ENCODE measurements around the gene HERPUD1. TPM values are rescaled to one million over a fixed set of nuclear protein-coding genes. Genes with fewer than 3 reads are reported as not detected.

Gene HERPUD1
- total and polyA plus RNA-seq, 9 of the 15 experiments (the other 6 are each of a cell fraction or from before 2014, with no cell fraction given), result 14.2 to 60.7 (median 37.4) TPM

GRCh38 chr16:56894331-56894917 lies 37.5 kb upstream of the HERPUD1 start:
- Histone ChIP-seq H3K4me1 (replicated peaks in 1 of 2; ENCODE audit: control insufficient read depth in 2 of 2, insufficient read depth in 2 of 2, low read length in 2 of 2) (peaks cover 0 to 3% of the 10 kb centered on the region in 2 experiments; a peak in 1 of 5 replicates), H3K4me3 (no peak overlapping the region), H3K27ac (ENCODE audit: extremely low read depth, low read depth, low read length) (no peak overlapping the region), H3K27me3 (ENCODE audit: control insufficient read depth in 2 of 2, insufficient read depth in 2 of 2, low read length in 2 of 2) (peaks cover 14 to 61% of the 10 kb centered on the region in 2 experiments; a peak in 3 of 5 replicates), H4K20me1 (replicated peaks; ENCODE audit: control insufficient read depth, insufficient read depth, low read length) (no peaks in the 10 kb centered on the region), H3K9ac (ENCODE audit: insufficient read depth in 1 of 2, low read depth in 2 of 2, low read length in 2 of 2) (no peak overlapping the region), H3K9me1 (ENCODE audit: control insufficient read depth, insufficient read depth, low read length) (no peaks in the 10 kb centered on the region), H2AFZ (ENCODE audit: low read depth, low read length) (no peak overlapping the region), H3K79me2 (ENCODE audit: control insufficient read depth, insufficient read depth, low read length) (no peaks in the 10 kb centered on the region), H3K9me3 (replicated peaks; ENCODE audit: control insufficient read depth, insufficient read depth, low read depth, low read length) (no peaks in the 10 kb centered on the region), H3K36me3 (ENCODE audit: control insufficient read depth, insufficient read depth, low read length) (no peaks in the 10 kb centered on the region), H3K4me2 (ENCODE audit: insufficient read depth, low read length) (no peak overlapping the region; the same call in 1 of the 2 replicates)
- TF ChIP-seq ZNF282 (CRISPR knock-in tag; IDR thresholded peaks at IDR 0.05), result no peak
- TF ChIP-seq ZNF316 (IDR thresholded peaks at IDR 0.05), result 0 out of 2 replicates have a peak, but pooled peaks have one; percentile 15
- TF ChIP-seq, protein P1, sequence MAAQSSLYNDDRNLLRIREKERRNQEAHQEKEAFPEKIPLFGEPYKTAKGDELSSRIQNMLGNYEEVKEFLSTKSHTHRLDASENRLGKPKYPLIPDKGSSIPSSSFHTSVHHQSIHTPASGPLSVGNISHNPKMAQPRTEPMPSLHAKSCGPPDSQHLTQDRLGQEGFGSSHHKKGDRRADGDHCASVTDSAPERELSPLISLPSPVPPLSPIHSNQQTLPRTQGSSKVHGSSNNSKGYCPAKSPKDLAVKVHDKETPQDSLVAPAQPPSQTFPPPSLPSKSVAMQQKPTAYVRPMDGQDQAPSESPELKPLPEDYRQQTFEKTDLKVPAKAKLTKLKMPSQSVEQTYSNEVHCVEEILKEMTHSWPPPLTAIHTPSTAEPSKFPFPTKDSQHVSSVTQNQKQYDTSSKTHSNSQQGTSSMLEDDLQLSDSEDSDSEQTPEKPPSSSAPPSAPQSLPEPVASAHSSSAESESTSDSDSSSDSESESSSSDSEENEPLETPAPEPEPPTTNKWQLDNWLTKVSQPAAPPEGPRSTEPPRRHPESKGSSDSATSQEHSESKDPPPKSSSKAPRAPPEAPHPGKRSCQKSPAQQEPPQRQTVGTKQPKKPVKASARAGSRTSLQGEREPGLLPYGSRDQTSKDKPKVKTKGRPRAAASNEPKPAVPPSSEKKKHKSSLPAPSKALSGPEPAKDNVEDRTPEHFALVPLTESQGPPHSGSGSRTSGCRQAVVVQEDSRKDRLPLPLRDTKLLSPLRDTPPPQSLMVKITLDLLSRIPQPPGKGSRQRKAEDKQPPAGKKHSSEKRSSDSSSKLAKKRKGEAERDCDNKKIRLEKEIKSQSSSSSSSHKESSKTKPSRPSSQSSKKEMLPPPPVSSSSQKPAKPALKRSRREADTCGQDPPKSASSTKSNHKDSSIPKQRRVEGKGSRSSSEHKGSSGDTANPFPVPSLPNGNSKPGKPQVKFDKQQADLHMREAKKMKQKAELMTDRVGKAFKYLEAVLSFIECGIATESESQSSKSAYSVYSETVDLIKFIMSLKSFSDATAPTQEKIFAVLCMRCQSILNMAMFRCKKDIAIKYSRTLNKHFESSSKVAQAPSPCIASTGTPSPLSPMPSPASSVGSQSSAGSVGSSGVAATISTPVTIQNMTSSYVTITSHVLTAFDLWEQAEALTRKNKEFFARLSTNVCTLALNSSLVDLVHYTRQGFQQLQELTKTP (IDR thresholded peaks at IDR 0.05; ENCODE audit: low read depth in 1 of 2, partially characterized antibody in 2 of 2), result no peak
- no peak for TF ChIP-seq TAF15 (IDR thresholded peaks at IDR 0.05; ENCODE audit: low read depth, low read length)
- no peak for TF ChIP-seq ZNF41 (CRISPR knock-in tag; conservative IDR thresholded peaks at IDR 0.05)
- TF ChIP-seq, protein P2, sequence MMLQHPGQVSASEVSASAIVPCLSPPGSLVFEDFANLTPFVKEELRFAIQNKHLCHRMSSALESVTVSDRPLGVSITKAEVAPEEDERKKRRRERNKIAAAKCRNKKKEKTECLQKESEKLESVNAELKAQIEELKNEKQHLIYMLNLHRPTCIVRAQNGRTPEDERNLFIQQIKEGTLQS (IDR thresholded peaks at IDR 0.05), result no peak
- TF ChIP-seq, protein P2 (CRISPR knock-in tag; conservative IDR thresholded peaks at IDR 0.05), result no peak
- no peak for TF ChIP-seq ZNF232 (CRISPR knock-in tag; IDR thresholded peaks at IDR 0.05)
- POLR2A ChIA-PET, result interaction anchor here (1.2 to 1.7 kb wide), 2 partner anchors 9 to 37 kb away, joined by 3 to 6 read pairs; no protein-coding TSS in a partner anchor
- in situ Hi-C loops (cut with MboI), result no loop called here
- CTCF ChIA-PET (ENCODE audit: low intra/inter-chr PET ratio), result no interaction called here
- FAIRE-seq (no peak), DNase-seq (ENCODE audit: extremely low read depth in 1 of 4, low spot score in 3 of 4) (no peak), ATAC-seq (peak; percentile 18; the same call in 1 of the 3 replicates)
- WGBS (ENCODE audit: insufficient coverage, low coverage, missing lambda C conversion rate), result 5% methylated on average over 11 of the region's 12 CpGs
- intact Hi-C loops (cut with micrococcal nuclease), result no loop called here
- BruUV-seq (replicated peaks), result no TSS peak
